Measurements from ENCODE around the gene RABGEF1. TPM values are rescaled to one million over a fixed set of nuclear protein-coding genes. Genes with fewer than 3 reads are reported as not detected.

RABGEF1 gene
- total and polyA plus RNA-seq, 9 of the 15 experiments (the other 6 are each of a cell fraction or from before 2014, with no cell fraction given), result 7.0 to 29.3 (median 20.5) TPM

DNA sequence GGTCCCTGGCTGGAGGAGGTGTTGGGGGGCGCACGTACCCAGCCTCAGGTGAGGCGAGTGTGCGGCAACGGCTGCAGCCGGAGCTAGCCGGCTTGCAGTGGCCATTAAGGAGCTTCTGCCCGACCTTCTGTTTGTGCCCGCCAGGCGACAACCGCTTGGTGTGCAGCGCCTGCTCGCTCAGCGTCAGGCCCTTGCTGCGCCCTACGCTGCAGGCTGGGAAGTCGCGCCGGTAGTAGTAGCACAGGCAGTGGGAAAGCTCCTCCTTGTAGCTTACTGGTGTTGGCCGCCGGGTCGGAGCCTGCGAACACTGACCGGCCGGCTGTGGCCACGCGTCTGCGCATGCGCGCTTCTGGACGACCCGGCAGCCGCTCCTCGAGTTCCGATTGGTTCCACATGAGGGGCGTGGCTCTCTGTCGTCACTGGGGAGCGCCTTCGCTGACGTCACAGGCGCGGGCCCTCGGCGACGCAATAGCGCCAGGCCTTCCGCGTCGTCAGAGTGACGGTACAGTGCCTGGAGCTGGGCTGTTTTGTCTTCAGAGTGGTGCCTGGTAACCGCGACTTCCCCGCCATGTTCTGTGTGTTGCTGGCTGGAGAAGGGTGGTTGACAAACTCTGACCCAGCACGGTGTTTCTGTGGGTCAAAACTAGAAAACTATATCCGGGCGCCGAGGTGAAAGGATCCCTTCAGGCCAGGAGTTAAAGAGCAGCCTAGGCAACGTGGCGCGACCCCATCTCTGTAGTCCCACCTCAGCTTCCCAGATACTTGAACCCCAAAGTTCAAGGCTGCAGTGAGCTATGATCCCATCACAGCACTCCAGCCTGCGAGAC is 104.2 kb downstream of the RABGEF1 start (continued):
- TF ChIP-seq, protein P1, sequence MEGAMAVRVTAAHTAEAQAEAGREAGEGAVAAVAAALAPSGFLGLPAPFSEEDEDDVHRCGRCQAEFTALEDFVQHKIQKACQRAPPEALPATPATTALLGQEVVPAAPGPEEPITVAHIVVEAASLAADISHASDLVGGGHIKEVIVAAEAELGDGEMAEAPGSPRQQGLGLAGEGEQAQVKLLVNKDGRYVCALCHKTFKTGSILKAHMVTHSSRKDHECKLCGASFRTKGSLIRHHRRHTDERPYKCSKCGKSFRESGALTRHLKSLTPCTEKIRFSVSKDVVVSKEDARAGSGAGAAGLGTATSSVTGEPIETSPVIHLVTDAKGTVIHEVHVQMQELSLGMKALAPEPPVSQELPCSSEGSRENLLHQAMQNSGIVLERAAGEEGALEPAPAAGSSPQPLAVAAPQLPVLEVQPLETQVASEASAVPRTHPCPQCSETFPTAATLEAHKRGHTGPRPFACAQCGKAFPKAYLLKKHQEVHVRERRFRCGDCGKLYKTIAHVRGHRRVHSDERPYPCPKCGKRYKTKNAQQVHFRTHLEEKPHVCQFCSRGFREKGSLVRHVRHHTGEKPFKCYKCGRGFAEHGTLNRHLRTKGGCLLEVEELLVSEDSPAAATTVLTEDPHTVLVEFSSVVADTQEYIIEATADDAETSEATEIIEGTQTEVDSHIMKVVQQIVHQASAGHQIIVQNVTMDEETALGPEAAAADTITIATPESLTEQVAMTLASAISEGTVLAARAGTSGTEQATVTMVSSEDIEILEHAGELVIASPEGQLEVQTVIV (CRISPR knock-in tag; IDR thresholded peaks at IDR 0.05; ENCODE audit: borderline replicate concordance), result no peak
- TF ChIP-seq, protein P2, sequence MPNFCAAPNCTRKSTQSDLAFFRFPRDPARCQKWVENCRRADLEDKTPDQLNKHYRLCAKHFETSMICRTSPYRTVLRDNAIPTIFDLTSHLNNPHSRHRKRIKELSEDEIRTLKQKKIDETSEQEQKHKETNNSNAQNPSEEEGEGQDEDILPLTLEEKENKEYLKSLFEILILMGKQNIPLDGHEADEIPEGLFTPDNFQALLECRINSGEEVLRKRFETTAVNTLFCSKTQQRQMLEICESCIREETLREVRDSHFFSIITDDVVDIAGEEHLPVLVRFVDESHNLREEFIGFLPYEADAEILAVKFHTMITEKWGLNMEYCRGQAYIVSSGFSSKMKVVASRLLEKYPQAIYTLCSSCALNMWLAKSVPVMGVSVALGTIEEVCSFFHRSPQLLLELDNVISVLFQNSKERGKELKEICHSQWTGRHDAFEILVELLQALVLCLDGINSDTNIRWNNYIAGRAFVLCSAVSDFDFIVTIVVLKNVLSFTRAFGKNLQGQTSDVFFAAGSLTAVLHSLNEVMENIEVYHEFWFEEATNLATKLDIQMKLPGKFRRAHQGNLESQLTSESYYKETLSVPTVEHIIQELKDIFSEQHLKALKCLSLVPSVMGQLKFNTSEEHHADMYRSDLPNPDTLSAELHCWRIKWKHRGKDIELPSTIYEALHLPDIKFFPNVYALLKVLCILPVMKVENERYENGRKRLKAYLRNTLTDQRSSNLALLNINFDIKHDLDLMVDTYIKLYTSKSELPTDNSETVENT (CRISPR knock-in tag; IDR thresholded peaks at IDR 0.05), result peak; percentile 82
- TF ChIP-seq, protein P3, sequence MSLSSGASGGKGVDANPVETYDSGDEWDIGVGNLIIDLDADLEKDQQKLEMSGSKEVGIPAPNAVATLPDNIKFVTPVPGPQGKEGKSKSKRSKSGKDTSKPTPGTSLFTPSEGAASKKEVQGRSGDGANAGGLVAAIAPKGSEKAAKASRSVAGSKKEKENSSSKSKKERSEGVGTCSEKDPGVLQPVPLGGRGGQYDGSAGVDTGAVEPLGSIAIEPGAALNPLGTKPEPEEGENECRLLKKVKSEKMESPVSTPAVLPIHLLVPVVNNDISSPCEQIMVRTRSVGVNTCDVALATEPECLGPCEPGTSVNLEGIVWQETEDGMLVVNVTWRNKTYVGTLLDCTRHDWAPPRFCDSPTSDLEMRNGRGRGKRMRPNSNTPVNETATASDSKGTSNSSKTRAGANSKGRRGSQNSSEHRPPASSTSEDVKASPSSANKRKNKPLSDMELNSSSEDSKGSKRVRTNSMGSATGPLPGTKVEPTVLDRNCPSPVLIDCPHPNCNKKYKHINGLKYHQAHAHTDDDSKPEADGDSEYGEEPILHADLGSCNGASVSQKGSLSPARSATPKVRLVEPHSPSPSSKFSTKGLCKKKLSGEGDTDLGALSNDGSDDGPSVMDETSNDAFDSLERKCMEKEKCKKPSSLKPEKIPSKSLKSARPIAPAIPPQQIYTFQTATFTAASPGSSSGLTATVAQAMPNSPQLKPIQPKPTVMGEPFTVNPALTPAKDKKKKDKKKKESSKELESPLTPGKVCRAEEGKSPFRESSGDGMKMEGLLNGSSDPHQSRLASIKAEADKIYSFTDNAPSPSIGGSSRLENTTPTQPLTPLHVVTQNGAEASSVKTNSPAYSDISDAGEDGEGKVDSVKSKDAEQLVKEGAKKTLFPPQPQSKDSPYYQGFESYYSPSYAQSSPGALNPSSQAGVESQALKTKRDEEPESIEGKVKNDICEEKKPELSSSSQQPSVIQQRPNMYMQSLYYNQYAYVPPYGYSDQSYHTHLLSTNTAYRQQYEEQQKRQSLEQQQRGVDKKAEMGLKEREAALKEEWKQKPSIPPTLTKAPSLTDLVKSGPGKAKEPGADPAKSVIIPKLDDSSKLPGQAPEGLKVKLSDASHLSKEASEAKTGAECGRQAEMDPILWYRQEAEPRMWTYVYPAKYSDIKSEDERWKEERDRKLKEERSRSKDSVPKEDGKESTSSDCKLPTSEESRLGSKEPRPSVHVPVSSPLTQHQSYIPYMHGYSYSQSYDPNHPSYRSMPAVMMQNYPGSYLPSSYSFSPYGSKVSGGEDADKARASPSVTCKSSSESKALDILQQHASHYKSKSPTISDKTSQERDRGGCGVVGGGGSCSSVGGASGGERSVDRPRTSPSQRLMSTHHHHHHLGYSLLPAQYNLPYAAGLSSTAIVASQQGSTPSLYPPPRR (CRISPR knock-in tag; IDR thresholded peaks at IDR 0.05; ENCODE audit: borderline replicate concordance), result peak; percentile 57; the same call in 1 of the 2 replicates
- TF ChIP-seq ZNF408 (CRISPR knock-in tag; IDR thresholded peaks at IDR 0.05; ENCODE audit: low read depth) (no peak), MCM2 (IDR thresholded peaks at IDR 0.05; ENCODE audit: low read depth) (no peak), MCM5 (IDR thresholded peaks at IDR 0.05; ENCODE audit: low read depth) (no peak), SNRNP70 (optimal IDR thresholded peaks at IDR 0.05; ENCODE audit: low read depth, low read length) (no peak), NCOA1 (IDR thresholded peaks at IDR 0.05; ENCODE audit: low read depth) (peak; percentile 96), ZBED1 (IDR thresholded peaks at IDR 0.05) (no peak), PPARD (CRISPR knock-in tag; IDR thresholded peaks at IDR 0.05) (no peak), ZBTB7A (IDR thresholded peaks at IDR 0.05; ENCODE audit: borderline replicate concordance, control insufficient read depth, low read depth, low read length) (no peak), ZNF551 (CRISPR knock-in tag; IDR thresholded peaks at IDR 0.05) (no peak), ZNF584 (CRISPR knock-in tag; IDR thresholded peaks at IDR 0.05; ENCODE audit: low read depth) (no peak)
- TF ChIP-seq, protein P4, sequence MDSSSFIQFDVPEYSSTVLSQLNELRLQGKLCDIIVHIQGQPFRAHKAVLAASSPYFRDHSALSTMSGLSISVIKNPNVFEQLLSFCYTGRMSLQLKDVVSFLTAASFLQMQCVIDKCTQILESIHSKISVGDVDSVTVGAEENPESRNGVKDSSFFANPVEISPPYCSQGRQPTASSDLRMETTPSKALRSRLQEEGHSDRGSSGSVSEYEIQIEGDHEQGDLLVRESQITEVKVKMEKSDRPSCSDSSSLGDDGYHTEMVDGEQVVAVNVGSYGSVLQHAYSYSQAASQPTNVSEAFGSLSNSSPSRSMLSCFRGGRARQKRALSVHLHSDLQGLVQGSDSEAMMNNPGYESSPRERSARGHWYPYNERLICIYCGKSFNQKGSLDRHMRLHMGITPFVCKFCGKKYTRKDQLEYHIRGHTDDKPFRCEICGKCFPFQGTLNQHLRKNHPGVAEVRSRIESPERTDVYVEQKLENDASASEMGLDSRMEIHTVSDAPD (CRISPR knock-in tag; IDR thresholded peaks at IDR 0.05), result no peak
